HG02870 (cell line): Measurements from ENCODE around the gene ADORA1.

Experiments
- ATAC-seq: cut with Tn5 transposase; IDR thresholded peaks from one replicate; pipeline ENCODE4 v1.9.1; 2021; ENCODE audit warnings: mild to moderate bottlenecking, moderate library complexity; ENCODE audit not compliant: unreplicated experiment

ADORA1 gene

GRCh38 chr1:203207751-203208150 lies 80.2 kb downstream of the ADORA1 start:
- ATAC-seq: no peak

GRCh38 chr1:203208181-203208580 lies 80.7 kb downstream of the ADORA1 start:
- ATAC-seq: no peak

DNA sequence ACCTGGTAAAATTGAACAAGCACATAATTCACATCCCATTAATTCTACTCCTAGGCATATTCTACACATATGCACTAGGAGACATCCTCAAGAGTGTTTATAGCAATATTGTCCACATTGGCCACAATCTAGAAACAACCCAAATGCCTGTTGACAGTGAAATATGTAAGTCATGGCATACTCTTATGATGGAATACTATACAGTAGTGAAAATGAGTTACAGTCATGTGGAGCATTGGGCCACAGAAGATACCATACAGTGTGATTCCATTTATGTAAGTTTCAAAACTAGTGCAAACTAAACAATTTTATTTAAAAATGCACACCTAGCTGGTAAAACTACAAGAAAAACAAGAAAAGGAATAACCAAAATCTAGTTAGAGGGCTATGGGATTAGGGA lies 82.8 kb downstream of the ADORA1 start:
- no peak for ATAC-seq

DNA sequence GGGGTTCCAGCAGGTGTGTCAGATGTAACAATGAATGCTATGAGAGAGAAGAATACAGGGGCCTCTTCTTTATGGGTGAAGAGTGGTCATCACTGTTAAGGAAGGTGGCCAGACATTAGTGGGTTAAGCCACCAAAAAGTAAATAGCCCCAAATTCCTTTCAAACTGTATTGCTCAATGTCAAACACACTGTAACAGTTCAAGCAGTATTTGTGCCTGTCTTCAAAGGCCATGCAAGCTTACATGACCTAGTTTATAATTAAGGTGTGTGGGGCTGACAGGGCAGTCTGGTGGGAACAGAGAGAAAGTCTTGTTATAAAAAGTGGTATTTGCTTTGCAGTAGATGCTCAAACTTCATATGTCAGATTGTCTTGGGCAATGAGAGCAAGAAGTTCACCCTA lies 83.5 kb downstream of the ADORA1 start:
- ATAC-seq: no peak

DNA sequence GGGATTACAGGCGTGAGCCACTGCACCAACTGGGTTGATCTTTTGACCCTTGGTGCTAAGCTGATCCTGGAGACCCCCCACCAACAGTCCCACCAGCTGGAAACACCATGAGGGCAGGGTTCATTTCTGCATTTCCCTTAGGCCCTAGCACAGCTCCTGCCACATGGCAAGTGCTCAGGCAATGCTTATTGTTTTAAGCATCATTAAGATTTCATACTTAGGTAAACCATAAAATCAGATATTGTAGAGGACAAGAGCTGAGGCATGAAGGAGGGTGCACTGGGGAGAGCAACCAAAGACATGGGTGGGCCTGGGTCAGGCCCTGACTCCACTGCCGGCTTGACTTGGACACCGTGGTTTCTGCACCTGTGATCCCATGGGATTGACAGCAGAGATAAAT lies 84.3 kb downstream of the ADORA1 start:
- ATAC-seq: no peak

- no peak for ATAC-seq
Observed at GRCh38 chr1:203213126-203213525, 85.6 kb downstream of the ADORA1 start.

- no peak for ATAC-seq
Observed at GRCh38 chr1:203214871-203215270, 87.3 kb downstream of the ADORA1 start.

GRCh38 chr1:203215573-203215972 lies 88.0 kb downstream of the ADORA1 start:
- no peak for ATAC-seq

DNA sequence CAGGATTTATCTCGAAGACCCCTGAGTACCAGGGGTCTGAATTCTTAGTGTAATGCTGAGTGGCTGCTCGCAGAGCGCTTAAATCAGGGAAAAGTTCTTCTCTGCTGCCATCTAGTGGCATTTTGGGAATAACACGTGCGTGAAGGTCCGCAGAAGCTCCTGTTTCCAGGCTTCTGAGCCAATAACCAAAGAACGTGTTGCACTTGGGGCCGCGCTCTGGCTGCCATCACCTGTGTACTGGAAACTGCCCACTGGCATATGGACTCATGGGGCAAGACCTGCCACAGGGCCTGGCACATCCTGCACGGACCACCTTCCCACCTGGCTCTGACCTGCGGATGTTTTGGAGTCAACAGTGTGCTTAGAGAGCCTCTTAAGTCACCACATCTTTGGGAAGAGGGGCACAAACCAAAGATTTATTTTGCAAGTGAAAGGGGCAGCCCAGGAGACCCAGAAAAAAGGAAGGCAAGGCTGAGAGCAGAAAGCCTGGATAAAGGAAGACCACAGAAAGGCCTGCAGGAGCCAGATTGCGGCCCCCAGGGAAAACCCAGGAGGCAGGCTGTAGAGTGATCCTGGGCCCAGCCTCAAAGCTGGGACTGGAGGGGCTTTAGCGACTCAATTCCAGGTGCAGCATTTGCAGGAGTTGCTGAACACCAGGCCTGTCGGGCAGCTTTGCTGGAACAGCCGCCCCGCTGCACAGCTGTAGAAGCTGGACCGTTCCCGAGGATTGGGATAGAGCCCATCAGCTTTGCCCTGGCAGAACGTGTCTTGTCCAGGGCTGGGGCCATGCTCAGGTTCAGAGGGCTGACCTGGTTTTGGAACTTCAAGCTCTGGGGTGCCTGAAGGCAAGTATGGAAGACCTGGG lies 89.0 kb downstream of the ADORA1 start:
- no peak for ATAC-seq
